Mucosa of rectum (tissue), 2 donors: ENCODE results near the gene ANGPTL1.

Source experiments
- H3K27ac ChIP-seq, 2 donors: one replicate each; pipeline ENCODE4 v1.7.0; 2013; ENCODE audit warnings: inconsistent platforms in 2 of 2, low read depth in 2 of 2, low read length in 2 of 2
- H3K27me3 ChIP-seq, 2 donors: one replicate each; pipeline ENCODE4 v1.7.0; 2013; ENCODE audit warnings: low read length in 2 of 2; ENCODE audit not compliant: control insufficient read depth in 2 of 2, insufficient read depth in 2 of 2
- H3K36me3 ChIP-seq, 2 donors: one replicate each; pipeline ENCODE4 v1.7.0; 2013; ENCODE audit warnings: low read length in 2 of 2; ENCODE audit not compliant: control insufficient read depth in 2 of 2, insufficient read depth in 2 of 2
- H3K4me1 ChIP-seq, 2 donors: one replicate each; pipeline ENCODE4 v1.7.0; 2013; ENCODE audit warnings: low read length in 2 of 2, mild to moderate bottlenecking in 1 of 2; ENCODE audit not compliant: control insufficient read depth in 2 of 2, insufficient read depth in 2 of 2
- H3K4me3 ChIP-seq, 2 donors: one replicate each; pipeline ENCODE4 v1.7.0; 2013; ENCODE audit warnings: low read length in 2 of 2
- H3K9ac ChIP-seq, 2 donors: one replicate each; pipeline ENCODE4 v1.7.0; 2013; ENCODE audit warnings: low read length in 2 of 2, low read depth in 1 of 2, mild to moderate bottlenecking in 1 of 2
- H3K9me3 ChIP-seq, 2 donors: one replicate each; pipeline ENCODE4 v1.7.0; 2013; ENCODE audit warnings: low read length in 2 of 2; ENCODE audit not compliant: control insufficient read depth in 2 of 2
- donor health status: healthy.
- donor health status: Normal muscosa, but diverticular disease.

Gene ANGPTL1

DNA sequence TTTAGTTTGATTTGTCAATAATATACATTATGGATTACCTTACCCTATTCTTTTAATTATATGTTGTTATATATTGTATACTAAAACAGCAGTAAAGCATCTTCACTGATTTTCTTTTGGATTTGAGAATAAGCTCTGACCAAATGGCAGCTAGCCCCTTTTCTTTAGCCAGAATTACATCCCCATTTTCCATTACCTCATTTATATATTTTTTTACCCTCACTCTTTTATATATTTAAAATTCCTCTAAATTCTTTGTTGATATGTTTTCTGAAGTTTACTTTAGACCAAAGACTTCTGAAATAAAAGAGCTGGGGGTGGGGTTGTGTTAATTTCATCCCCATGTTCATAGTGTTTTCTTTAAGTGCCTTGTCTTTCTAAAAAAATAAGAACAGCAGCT lies 24.6 kb downstream of the ANGPTL1 start:
- H3K27ac ChIP-seq, result no peak overlapping the region
- H3K36me3 ChIP-seq, result no peaks in the 10 kb centered on the region
- no peaks in the 10 kb centered on the region for H3K9me3 ChIP-seq
- H3K4me1 ChIP-seq, result no peaks in the 10 kb centered on the region
- H3K4me3 ChIP-seq, result no peak overlapping the region
- H3K27me3 ChIP-seq, result no peaks in the 10 kb centered on the region
- no peak overlapping the region for H3K9ac ChIP-seq

DNA sequence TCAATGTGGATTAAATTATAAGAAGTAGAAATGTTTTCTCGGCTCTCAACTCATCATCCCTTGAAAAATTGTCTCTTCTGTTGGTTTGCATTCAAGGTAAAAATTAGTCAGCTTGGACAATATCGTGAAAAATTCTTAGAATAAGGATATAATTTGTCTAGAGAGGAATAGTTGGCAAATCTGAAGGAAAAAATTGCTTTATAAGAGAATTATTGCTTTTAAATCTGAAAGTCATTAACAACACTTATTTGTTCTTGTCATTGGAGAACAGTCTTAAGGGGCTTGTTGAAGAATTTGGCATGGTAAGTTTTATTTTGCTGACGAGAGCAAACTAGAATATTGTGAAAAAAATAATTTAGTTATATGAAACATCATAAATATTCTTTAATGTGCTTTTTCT lies 26.4 kb downstream of the ANGPTL1 start:
- Histone ChIP-seq H3K27ac (no peak overlapping the region), H3K9me3 (no peaks in the 10 kb centered on the region), H3K9ac (no peak overlapping the region), H3K4me1 (no peaks in the 10 kb centered on the region), H3K27me3 (no peaks in the 10 kb centered on the region), H3K4me3 (no peak overlapping the region), H3K36me3 (no peaks in the 10 kb centered on the region)

DNA sequence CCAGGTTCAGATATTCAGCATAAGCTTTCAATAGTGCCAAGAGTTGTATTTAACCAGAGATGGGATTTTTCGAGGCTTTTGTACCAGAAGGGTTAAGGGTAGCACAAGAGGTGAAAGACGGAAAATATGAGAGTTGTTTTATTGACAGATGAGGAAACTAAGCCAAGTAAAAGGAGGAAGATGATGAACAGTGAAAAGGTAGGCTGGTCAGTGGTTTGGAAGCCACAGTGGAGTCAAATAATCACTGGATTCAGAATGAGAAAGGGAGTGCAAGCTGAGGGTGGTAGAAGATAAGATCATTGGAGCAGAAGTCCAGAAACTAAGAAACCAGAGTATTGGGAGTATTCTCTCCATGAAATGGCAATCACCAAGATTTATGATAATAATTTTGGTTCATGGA lies 45.7 kb downstream of the ANGPTL1 start:
- no peaks in the 10 kb centered on the region for H3K4me1 ChIP-seq
- no peak overlapping the region for H3K9ac ChIP-seq
- H3K36me3 ChIP-seq, result no peaks in the 10 kb centered on the region
- no peaks in the 10 kb centered on the region for H3K9me3 ChIP-seq
- no peak overlapping the region for H3K4me3 ChIP-seq
- H3K27me3 ChIP-seq, result no peaks in the 10 kb centered on the region
- no peak overlapping the region for H3K27ac ChIP-seq

DNA sequence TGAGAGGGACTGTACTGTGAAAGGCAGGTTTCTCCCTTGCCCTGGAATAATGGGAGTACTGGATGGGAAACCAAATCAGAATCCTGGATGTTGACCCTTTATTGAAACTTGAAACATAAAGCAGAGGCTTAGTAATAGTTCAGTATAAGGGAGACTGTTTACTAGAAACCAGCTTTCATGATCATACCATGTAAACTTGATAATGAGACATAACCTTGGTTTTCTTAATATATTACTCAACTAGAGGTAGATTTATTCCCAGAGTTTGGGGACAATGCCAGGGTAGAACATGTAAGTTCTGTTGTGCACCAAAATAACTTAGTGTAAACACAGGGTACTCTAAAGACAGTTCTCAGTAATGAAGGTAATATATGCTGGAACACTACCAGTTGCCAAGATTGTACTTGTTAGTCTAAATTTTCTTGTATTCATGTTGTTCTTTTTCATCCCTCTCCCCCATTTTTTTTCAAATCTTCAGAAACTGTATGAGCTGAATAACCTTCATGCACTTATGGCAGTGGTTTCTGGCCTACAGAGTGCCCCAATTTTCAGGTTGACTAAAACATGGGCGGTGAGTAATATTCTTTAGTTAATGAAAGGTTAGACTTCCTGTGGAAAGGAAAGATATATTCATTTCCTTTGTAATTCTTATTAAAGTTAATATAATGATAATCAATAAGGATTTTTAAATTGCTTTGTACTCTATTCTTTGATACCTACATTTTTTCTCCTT lies 49.6 kb downstream of the ANGPTL1 start:
- Histone ChIP-seq H3K4me3 (no peak overlapping the region), H3K36me3 (no peaks in the 10 kb centered on the region), H3K27me3 (no peaks in the 10 kb centered on the region), H3K4me1 (no peaks in the 10 kb centered on the region), H3K9ac (no peak overlapping the region), H3K27ac (no peak overlapping the region), H3K9me3 (no peaks in the 10 kb centered on the region)

DNA sequence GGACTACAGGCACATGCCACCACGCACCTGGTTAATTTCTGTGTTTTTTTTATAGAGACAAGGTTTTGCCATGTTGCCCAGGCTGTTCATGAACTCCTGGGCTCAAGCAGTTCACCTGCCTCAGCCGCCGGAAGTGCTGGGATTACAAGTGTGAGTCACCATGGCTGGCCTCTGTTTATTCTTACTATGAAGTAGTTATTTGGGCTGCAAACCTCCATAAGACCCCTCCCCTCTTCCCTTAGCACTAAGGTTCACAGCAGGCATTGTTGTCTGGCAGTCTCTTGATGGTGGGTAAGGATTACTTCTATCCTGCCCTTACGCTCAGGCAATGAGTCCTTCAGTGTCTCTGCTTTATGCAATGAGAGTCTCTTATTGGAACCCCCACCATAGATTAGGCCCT lies 51.8 kb downstream of the ANGPTL1 start:
- no peak overlapping the region for H3K4me3 ChIP-seq
- H3K9ac ChIP-seq, result no peak overlapping the region
- no peaks in the 10 kb centered on the region for H3K27me3 ChIP-seq
- no peaks in the 10 kb centered on the region for H3K9me3 ChIP-seq
- no peaks in the 10 kb centered on the region for H3K4me1 ChIP-seq
- H3K27ac ChIP-seq, result no peak overlapping the region
- no peaks in the 10 kb centered on the region for H3K36me3 ChIP-seq

DNA sequence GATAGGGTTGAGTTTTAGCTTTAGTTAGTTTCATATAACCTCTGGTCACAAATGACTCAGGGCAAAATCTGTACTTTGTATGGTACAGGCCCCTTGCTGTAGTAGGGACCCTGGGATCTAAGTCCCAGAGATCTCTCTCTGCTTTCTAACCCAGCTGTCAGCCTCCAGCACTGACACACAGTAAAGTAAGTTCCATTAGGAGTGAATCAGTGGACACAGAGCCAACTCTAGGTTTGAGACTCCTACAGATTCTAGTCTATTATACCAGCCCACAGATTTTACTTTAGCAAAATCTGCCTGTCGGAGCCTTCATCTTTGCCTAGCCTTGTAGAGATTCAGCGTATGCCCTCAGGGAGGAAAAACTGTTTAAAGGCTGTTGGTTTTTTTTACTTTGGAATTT lies 52.5 kb downstream of the ANGPTL1 start:
- Histone ChIP-seq H3K4me3 (no peak overlapping the region), H3K9me3 (no peaks in the 10 kb centered on the region), H3K9ac (no peak overlapping the region), H3K27ac (no peak overlapping the region), H3K4me1 (no peaks in the 10 kb centered on the region), H3K36me3 (no peaks in the 10 kb centered on the region), H3K27me3 (no peaks in the 10 kb centered on the region)

DNA sequence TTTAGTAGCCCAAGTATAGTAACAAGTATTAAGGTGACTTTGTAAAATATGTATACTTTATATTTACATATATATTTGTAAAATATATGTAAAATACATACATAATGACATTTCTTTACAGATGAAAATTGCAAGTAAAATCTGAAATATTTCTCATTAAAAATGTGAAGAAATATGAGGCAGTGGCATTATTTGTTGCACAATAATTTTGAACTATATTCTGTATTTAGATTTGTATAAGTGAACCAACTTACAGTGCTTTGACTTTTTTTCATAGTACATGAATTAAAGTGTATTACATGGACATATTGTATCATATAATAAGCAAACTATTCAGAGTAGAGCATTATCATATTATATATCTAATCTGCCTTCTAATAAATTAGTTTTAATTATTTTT lies 60.3 kb downstream of the ANGPTL1 start:
- H3K9me3 ChIP-seq, result no peaks in the 10 kb centered on the region
- no peak overlapping the region for H3K27ac ChIP-seq
- no peak overlapping the region for H3K4me3 ChIP-seq
- peaks cover 5 to 8% of the 10 kb centered on the region in 2 donors for H3K36me3 ChIP-seq
- no peak overlapping the region for H3K9ac ChIP-seq
- no peaks in the 10 kb centered on the region for H3K4me1 ChIP-seq
- H3K27me3 ChIP-seq, result no peaks in the 10 kb centered on the region

DNA sequence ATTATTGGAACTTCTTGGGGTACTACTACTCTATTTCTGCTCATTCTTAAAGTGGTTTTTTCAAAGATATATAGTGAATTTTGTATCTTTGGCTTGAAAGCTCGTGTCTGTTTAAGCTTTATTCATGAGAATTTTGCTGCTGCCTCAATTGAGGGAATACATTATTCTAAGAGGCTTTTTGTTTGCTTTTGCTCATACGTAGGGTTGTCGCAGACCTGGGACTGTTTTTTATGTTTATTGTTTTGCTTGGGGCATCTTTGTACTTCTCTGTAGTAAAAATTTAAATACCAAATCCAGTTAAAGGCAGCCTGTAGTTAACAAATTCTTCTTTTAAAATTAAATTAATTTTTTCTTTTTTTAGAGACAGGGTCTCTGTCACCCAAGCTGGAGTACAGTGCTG lies 62.3 kb downstream of the ANGPTL1 start:
- Histone ChIP-seq H3K36me3 (peaks cover 5 to 8% of the 10 kb centered on the region in 2 donors), H3K4me1 (no peaks in the 10 kb centered on the region), H3K27me3 (no peaks in the 10 kb centered on the region), H3K9me3 (no peaks in the 10 kb centered on the region), H3K27ac (no peak overlapping the region), H3K9ac (no peak overlapping the region), H3K4me3 (no peak overlapping the region)

DNA sequence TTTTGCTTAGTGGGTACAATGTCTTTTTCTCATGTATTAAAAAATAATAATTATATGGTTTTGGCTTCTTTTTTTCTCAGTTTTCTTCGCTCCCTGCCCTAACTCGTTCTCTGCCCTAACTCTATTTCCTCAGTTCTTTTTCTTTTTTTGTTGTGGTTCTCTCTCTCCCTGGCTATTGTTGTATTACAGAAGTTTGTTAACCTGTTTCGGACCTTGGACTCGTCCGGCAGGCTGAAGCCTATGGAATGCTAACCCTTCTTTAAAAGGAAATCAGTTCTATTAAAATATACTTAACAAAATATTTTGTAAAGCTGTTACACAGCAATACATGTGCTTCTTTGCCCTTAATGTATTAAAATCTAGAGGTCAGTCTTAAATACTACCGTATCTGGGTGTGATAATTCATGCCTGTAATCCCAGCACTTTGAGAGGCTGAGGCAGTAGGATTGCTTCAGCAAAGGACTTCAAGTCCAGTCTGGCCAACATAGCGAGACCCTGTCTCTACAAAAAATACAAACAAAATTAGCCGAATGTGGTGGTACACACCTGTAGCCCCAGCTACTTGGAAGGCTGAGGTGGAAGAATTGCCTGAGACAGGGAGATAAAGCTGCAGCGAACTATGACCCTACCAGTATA lies 64.1 kb downstream of the ANGPTL1 start:
- Histone ChIP-seq H3K9me3 (no peaks in the 10 kb centered on the region), H3K27ac (no peak overlapping the region), H3K36me3 (peaks cover 5 to 9% of the 10 kb centered on the region in 2 donors), H3K27me3 (no peaks in the 10 kb centered on the region), H3K9ac (no peak overlapping the region), H3K4me1 (no peaks in the 10 kb centered on the region), H3K4me3 (no peak overlapping the region)

DNA sequence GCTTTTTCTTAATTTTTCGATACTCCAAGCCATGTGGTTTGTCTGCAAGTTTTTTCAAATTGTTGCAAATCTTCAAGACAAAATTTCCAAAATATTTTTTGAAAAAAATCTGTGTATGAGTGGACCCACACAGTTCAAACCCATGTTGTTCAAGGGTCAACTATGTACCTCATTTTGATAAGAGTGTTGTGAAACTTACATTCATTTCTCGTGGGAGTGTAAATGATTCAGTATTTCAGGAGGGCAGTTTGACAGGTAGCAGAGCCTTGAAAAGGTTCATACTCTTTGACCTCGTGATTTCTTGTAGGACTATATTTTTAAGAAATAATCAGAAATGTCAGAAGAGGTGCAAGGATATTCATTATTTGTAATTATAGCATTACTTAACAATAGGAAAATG lies 68.0 kb downstream of the ANGPTL1 start:
- Histone ChIP-seq H3K4me3 (no peak overlapping the region), H3K4me1 (no peaks in the 10 kb centered on the region), H3K9me3 (no peaks in the 10 kb centered on the region), H3K36me3 (peaks cover 0 to 9% of the 10 kb centered on the region in 2 donors), H3K9ac (no peak overlapping the region), H3K27ac (no peak overlapping the region), H3K27me3 (no peaks in the 10 kb centered on the region)
